GM19238 (cell line): ENCODE data around the gene VWA5A.

ENCODE experiments used
- DNase-seq: peaks from one replicate; pipeline ENCODE4 v3.0.0; 2011; ENCODE audit warnings: low spot score; ENCODE audit not compliant: insufficient read length

VWA5A gene, protein sequence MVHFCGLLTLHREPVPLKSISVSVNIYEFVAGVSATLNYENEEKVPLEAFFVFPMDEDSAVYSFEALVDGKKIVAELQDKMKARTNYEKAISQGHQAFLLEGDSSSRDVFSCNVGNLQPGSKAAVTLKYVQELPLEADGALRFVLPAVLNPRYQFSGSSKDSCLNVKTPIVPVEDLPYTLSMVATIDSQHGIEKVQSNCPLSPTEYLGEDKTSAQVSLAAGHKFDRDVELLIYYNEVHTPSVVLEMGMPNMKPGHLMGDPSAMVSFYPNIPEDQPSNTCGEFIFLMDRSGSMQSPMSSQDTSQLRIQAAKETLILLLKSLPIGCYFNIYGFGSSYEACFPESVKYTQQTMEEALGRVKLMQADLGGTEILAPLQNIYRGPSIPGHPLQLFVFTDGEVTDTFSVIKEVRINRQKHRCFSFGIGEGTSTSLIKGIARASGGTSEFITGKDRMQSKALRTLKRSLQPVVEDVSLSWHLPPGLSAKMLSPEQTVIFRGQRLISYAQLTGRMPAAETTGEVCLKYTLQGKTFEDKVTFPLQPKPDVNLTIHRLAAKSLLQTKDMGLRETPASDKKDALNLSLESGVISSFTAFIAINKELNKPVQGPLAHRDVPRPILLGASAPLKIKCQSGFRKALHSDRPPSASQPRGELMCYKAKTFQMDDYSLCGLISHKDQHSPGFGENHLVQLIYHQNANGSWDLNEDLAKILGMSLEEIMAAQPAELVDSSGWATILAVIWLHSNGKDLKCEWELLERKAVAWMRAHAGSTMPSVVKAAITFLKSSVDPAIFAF

DNA sequence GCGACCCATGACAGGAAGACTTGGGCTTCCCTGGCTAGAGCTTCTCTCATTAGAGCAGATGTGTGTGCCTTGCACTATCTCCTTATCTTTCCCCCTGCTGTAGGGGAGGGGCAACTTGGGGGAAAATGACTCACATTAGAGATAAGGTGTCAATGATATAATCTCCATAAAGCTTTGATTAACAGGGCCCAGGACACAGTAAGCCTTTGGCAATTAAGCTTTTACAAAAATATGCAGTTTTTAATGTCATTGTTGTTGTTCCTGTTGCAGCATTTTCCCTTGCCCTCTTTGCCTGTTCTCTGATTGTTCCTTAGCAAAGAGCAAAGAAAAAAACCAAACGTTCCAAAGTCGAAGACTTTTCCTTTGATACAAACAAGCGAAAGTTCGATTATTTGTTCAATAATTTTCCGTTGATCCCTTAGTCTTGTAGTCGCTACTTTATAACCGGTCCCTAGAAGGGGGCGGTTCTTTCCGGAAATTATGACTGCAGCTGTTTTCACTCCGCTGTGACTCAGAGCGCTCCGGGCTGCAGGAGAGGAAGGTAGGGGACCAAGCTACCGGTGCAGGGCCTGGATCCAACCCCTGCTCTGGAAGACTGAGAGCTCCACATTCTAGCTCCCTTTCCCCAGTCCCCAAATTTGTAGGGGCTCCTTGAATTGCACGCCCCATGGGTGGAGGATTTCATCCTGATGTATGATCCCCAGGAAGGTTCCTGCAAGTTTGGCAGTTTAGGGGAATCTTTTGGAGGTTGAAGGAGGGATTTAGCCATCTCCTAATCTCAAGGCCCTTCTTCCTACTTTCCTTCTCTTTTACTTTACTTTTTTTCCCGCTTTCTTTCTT is at the start of gene VWA5A:
Gene VWA5A, plus strand, starts transcription at position 509 of the 840 bp plus-strand sequence. CDS start 2,062 bp downstream, outside the sequence.
- DNase-seq, result peak; percentile 49

- no peak for DNase-seq
Observed at GRCh38 chr11:124068601-124069110, 46.6 kb upstream of the VWA5A start.

DNA sequence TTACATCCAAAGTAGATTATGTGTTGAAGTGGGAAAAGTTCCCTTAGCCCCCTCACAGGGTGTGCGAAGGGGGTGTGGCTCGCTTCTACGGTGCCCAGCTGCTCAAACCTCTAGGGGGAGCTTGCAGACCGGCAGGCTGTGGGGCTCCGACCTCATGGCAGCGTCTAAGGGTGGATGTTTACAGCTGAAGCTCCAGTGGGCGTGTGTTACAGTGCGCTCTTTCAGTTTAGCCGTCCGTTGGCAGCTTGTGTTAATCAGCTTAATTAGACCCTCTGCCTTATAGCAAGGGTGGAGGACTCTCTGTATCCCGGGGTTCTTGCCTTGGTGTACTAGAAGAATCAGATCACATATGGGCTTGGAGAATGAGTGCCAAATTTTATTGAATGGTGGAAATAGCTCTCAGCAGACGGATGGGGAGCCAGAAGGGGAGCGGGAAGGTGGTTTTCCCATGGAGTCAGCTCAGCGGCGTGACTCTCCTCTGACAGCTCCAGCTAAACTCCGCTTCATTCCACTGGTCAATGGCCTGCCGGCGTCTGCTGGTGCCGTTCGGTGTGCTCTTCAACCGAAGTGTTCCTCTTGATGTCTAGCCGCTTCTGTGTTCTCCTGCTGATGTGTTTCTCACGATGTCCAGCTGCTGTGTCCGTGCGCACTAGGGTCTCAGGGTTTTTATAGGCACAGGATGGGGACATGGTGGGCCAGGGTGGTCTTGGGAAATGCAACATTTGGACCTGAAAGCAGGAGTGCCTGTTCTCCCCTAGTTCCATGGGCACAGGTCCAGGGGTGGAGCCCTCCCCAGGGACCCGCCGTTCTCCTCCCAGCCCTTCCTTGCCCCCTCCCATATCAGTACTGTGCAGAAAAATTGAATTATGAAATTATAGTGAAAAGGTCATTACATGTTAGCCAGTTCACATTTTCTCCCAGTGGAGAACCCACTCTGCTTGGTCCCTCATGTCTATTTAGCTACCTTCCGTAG is 45.5 kb upstream of the VWA5A start:
- no peak for DNase-seq

GRCh38 chr11:124070915-124071622 is 44.2 kb upstream of the VWA5A start:
- peak; percentile 27 for DNase-seq

GRCh38 chr11:124071623-124071948 is 43.7 kb upstream of the VWA5A start:
- no peak for DNase-seq

DNA sequence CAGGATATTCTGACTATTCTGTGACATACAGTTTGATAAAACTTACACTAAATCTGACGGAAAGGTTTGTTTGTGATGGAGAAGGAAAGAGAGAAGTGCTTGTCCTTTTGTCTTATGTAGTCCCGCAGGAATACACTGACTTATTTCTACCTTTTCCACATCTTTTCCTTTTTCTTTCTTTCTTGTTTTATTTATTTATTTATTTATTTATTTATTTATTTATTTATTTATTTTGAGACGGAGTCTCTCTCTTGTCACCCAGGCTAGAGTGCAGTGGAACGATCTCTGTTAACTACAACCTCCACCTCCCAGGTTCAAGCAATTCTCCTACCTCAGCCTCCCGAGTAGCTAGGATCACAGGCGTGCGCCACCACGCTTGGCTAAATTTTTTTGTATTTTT is 43.1 kb upstream of the VWA5A start:
- DNase-seq, result no peak

- no peak for DNase-seq
Observed at GRCh38 chr11:124074554-124074953, 40.7 kb upstream of the VWA5A start.

DNA sequence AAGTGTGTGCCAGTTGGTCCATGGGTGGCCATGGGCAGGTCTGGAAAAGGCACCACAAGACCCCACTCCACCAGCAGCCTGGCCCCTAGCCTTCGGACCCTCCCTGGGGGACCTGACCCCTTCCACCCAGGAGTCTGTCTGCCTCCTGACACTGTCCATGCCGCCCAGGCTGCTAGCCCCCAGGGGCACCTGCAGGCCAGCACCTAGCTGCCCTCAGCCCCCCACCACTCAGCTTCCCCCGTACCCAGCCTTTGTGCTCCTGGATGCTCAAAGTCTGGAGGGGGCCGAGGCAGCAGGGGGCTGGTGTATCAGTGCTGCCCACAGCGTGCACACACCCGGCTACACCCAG is 39.8 kb upstream of the VWA5A start:
- DNase-seq, result no peak

DNA sequence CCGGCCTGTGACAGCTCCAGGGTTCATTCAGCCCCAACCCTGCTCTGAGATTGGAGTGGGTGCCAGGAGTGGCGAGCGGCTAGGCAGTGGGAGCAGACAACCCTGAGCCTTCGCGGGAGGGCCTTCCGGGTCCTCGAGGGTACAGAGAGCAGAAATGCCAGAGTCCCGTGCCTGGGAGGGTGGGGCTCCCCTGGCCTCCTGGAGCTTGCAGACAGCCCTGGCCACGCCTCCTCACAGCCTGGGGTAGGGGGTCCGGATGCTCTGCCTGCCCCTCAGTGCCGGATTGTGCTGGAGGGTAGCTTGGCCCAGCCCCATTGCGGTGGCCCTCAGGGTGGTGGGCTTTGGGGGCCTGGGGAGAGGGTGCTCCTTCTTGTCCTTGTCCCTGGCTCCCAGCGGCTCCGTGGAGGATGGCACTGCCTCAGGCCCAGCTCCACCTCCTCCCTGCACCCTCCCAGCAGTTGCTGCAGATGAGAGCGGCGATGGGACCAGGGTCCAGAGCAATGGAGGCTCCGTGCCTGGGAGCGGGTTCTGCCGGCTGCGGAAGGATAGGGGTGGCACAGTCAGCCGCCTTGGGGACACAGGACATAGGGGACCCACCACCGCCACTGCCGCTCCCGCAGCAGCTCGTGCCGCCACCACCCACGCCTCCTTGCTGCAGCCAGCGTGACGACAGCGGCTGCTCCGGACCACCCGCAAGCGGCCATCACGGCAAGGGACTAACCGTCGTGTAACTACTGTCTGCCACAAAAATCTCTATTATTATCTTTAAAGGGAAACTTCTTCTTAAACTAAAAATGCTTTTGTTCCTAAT is 39.2 kb upstream of the VWA5A start:
- DNase-seq, result no peak

DNA sequence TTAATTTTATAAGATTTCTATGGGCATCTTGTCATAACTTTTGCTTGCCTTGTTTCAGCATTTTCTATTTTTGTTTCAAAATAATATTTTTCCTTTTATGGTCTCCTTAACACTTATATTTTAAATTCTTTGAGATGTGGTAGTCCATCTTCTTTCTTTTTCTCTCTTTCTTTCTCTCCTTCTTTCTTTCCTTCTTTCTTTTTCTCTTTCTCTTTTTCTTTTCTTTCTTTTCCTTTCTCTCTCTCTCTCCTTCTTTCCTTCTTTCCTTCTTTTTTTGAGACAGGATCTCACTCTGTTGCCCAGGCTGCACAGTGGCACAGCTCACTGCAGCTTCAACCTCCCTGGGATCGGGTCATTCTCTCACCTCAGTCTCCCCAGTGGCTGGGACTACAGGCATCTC is 38.0 kb upstream of the VWA5A start:
- no peak for DNase-seq

DNA sequence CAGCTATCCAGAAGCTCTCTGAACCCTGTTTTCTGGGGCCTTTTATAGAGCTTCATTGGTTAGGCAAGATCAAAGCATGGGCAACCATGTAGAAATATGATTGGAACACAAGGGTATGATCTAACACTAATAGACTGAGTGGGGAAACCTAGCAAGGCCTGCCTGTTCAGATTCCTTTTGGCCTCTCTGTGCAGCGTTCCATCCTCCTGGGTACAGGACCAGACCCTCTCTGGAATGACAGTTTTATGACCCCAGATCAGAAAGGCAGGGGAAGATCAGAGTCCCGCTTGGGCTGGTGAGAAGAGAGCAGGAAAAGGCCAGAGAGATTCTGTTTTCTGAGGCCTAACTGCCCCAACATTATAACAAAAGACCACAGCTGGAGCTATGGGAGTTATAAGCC is 36.7 kb upstream of the VWA5A start:
- no peak for DNase-seq

DNA sequence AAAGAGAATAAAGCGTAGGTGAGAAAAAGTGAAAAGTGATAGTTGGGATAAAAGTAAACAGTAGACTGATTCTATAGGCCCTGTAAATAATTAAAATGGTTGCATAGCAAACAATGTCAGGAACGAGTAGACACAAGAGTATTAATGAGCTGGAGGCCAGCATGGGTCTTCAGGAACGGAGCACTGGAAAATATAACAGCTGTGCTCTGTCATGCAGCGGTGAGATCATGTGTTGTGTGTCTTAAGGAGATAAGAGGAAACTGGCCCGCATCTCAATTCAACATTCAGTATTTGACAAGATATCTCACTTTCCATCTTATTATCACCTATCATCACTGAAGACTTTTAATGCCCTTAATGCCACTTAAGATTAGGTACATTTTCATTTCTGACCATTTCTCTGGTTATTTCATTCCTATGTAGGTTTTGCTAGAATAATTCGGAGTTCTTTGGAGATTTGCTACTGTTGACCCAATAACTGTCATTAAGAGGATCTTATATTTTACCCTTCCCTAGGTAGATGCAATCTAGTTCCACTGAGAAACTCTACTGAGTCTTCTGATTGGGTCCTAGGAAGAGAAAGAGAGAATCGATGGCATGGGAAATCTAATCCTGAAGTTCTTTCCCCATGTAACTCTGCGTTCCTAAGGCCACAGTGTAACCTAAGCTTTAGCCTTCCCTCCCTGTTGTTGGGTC is 35.5 kb upstream of the VWA5A start:
- DNase-seq, result no peak

DNA sequence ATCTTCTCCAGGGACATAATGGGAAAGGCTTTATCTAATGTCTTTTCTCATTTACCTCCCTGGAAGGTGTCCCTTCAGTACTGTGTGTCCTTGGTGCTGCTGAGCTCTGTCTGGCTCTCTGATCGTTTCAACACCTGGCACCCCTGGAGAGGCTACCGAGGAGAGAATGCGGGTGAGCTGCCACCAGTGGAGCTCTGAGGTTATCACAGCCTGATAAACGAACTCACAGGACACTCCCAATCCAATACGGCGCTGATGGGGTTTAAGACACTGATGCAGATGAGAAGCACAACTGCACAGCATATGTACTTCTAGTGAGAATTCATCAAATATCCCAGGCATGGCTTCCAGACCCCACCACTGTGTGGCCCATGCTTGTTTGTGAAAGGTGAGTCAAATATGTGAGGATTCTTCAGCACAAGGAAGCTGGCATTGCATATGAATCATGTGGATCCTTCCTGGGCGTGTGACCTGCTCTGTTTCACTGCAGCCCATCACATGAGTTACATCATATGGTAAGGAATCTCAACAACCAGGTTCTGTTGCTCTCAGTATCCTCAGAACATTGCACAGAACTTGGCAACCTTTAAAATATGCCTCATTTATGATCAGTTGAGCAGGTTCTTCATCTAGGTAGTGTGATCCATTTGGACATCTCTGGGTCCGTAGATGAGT is 34.8 kb upstream of the VWA5A start:
- DNase-seq, result no peak

DNA sequence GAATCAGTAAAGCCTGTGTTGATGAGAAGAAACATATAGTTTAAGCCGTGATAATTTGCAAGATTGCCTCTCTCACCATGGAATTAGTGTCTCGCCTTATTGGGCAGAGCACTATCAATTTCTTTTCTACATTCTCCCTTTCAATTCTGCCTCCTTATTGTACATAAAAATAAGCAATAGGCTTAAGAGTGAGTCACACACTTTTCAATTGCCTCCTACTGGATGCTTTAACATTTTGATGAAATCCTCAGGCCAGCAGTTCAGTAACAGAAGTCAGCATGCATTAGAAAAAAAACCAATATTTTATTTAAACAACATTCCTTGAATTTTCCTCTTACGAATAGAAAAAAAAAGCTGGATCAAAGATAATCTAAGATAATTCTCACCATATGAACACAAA is 33.8 kb upstream of the VWA5A start:
- no peak for DNase-seq

DNA sequence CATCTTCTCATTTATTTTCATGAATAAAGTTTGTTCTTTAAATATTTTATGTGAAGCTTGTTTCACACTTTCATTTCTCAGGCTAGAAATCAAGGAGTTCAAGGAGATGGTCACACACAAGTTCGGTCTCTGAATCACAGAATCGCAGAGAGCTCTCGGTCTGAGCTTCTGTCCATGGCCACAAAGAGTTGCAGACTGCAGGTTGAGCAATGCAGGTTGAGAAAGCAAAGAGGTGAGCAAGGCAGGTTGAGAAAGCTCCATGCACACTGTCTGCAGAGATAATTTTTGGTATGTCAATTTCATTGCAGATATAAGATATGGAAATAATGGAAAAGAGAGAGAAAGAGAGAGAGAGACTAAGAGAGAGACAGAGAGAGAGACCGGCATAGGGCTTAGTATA is 32.9 kb upstream of the VWA5A start:
- no peak for DNase-seq

DNA sequence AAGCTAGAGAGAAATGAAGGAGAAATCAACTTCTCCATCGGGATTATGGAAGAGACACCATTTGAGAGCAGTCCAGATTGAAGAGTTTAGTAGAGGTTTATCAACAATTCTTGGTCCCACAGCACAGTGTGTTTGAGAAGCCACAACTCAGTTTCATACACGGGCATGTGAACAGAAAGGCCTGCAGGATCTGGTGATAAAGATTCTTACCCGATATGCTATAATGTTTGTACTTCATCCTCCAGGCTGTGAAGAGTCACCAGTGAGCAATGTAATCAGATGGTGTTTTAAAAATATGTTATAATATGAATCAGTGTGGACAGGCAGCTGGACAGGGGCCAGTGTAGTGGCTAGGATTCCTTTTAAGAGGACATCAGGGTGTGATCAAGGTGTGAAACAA is 29.7 kb upstream of the VWA5A start:
- no peak for DNase-seq

DNA sequence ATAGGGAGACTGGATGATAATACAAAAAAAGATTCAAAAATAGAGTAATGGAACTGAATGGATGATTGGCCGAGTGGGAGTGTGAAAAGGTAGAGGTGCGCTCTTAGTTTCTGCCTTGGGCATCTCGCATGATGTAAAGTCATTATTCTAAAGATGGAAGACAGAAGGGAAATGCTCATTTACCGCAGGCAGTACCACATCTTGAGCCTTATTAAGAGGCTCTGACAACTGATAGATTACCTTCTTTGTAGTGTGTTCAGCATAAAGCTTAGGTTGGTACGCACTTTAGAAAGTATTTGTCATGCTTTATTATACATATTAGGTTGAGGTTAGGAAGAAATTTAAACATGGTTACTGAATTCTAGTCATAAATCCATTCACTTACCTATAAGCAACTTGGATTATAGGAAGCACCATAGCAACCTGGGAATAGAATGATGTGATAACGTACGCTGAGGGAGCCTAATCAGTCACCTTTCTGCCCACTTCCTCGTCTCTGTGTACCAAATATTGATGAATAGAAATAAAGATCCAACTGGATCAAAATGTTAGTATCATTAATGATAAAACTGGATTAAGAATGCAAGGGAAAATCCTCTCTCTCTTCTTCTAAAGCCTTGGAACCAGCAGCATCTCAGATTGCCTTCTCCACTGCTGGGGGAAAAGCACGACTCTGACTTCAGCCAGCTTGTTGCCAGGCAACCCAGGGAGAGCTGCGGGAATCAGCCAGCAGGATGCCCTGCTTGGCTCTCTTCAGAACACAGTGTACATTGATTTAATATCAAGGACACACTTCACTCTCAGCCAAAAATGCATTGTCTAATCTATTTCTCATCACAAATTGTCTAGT is 29.0 kb upstream of the VWA5A start:
- DNase-seq, result no peak
